ENCODE data around the gene DENND6A.

DNA sequence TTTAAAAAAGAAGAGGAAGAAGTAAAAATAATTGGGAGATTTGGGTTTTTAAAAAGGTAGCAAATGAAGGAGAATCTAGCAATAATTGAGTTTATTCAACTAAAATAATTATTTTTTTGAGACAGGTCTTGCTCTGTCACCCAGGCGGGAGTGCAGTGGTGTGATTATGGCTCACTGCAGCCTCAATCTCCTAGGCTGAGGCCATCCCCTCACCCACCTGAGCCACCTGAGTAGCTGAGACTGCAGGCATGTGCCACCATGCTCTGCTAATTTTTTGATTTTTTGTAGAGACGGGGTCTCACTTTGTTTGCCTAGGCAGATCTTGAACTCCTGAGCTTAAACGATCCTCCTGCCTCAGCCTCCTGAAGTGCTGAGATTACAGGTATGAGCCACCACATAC, 68.1 kb downstream of the DENND6A start:
- TF ChIP-seq, protein P1, sequence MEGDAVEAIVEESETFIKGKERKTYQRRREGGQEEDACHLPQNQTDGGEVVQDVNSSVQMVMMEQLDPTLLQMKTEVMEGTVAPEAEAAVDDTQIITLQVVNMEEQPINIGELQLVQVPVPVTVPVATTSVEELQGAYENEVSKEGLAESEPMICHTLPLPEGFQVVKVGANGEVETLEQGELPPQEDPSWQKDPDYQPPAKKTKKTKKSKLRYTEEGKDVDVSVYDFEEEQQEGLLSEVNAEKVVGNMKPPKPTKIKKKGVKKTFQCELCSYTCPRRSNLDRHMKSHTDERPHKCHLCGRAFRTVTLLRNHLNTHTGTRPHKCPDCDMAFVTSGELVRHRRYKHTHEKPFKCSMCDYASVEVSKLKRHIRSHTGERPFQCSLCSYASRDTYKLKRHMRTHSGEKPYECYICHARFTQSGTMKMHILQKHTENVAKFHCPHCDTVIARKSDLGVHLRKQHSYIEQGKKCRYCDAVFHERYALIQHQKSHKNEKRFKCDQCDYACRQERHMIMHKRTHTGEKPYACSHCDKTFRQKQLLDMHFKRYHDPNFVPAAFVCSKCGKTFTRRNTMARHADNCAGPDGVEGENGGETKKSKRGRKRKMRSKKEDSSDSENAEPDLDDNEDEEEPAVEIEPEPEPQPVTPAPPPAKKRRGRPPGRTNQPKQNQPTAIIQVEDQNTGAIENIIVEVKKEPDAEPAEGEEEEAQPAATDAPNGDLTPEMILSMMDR (IDR thresholded peaks at IDR 0.05) = no peak
- TF ChIP-seq POLR2A (IDR thresholded peaks at IDR 0.05) = no peak

All from body of pancreas (tissue), 4 donors.